ENCODE results near the gene CAMK2D. TPM values are rescaled to one million over a fixed set of nuclear protein-coding genes. Genes with fewer than 3 reads are reported as not detected.
A peak's percentile ranks its signal among the peaks of the same experiment; 100 is the strongest.

Gene CAMK2D
- total RNA-seq, 1 donor from 2014 or later = 46.1 TPM

- H3K27ac ChIP-seq = no peak overlapping the region
- intact Hi-C loops (cut with DNase I) = no loop called here
- H3K36me3 ChIP-seq = no peaks in the 10 kb centered on the region
- ATAC-seq (peak; percentile 66), DNase-seq (no peak)
- H3K4me1 ChIP-seq = no peaks in the 10 kb centered on the region
- H3K27me3 ChIP-seq = no peaks in the 10 kb centered on the region
- H3K9me3 ChIP-seq = no peaks in the 10 kb centered on the region
- TF ChIP-seq CTCF (IDR thresholded peaks at IDR 0.05) = no peak
- no peak overlapping the region for H3K4me3 ChIP-seq
Observed at GRCh38 chr4:113790478-113790877, 28.9 kb upstream of the CAMK2D start.

GRCh38 chr4:113788888-113789287, 27.4 kb upstream of the CAMK2D start:
- Histone ChIP-seq H3K9me3 (no peaks in the 10 kb centered on the region), H3K27me3 (no peaks in the 10 kb centered on the region), H3K27ac (no peak overlapping the region), H3K36me3 (no peaks in the 10 kb centered on the region), H3K4me3 (no peak overlapping the region), H3K4me1 (peaks cover 7% of the 10 kb centered on the region)
- intact Hi-C loops (cut with DNase I) = no loop called here
- no peak for ATAC-seq
- DNase-seq = no peak
- TF ChIP-seq CTCF (IDR thresholded peaks at IDR 0.05) = no peak

GRCh38 chr4:113785781-113786180, 24.2 kb upstream of the CAMK2D start:
- no peak for TF ChIP-seq CTCF (IDR thresholded peaks at IDR 0.05)
- intact Hi-C loops (cut with DNase I) = no loop called here
- Histone ChIP-seq H3K4me1 (peaks cover 7% of the 10 kb centered on the region), H3K27ac (no peak overlapping the region), H3K9me3 (no peaks in the 10 kb centered on the region), H3K27me3 (no peaks in the 10 kb centered on the region), H3K36me3 (no peaks in the 10 kb centered on the region), H3K4me3 (no peak overlapping the region)
- ATAC-seq = no peak
- DNase-seq = no peak

GRCh38 chr4:113784497-113785250, 23.1 kb upstream of the CAMK2D start:
- H3K27me3 ChIP-seq = no peaks in the 10 kb centered on the region
- no peak overlapping the region for H3K27ac ChIP-seq
- H3K4me1 ChIP-seq = peaks cover 7% of the 10 kb centered on the region
- no peak overlapping the region for H3K4me3 ChIP-seq
- DNase-seq (no peak), ATAC-seq (peak; percentile 88)
- H3K36me3 ChIP-seq = no peaks in the 10 kb centered on the region
- intact Hi-C loops (cut with DNase I) = no loop called here
- H3K9me3 ChIP-seq = no peaks in the 10 kb centered on the region
- no peak for TF ChIP-seq CTCF (IDR thresholded peaks at IDR 0.05)

- peaks cover 7% of the 10 kb centered on the region for H3K4me1 ChIP-seq
- H3K9me3 ChIP-seq = no peaks in the 10 kb centered on the region
- no peak for TF ChIP-seq CTCF (IDR thresholded peaks at IDR 0.05)
- ATAC-seq (no peak), DNase-seq (no peak)
- H3K27ac ChIP-seq = no peak overlapping the region
- no peaks in the 10 kb centered on the region for H3K36me3 ChIP-seq
- H3K4me3 ChIP-seq = no peak overlapping the region
- H3K27me3 ChIP-seq = no peaks in the 10 kb centered on the region
- intact Hi-C loops (cut with DNase I) = no loop called here
Observed at GRCh38 chr4:113783701-113784100, 22.2 kb upstream of the CAMK2D start.
